CD14-positive monocyte (primary cell): ENCODE data around the gene ATP2C1. TPM values are rescaled to one million over a fixed set of nuclear protein-coding genes. Genes with fewer than 3 reads are reported as not detected.

ENCODE experiments used
- DNase-seq, 3 donors: peaks; one replicate each; pipeline ENCODE4 v3.0.0-alpha.2; 2011 to 2022
- H2AFZ ChIP-seq: 2 replicates; pipeline ENCODE4 v1.6.0; 2012; ENCODE audit warnings: mild to moderate bottlenecking, low read depth, low read length, inconsistent platforms; ENCODE audit not compliant: insufficient read depth, poor library complexity, severe bottlenecking
- H3K27ac ChIP-seq, 2 donors: 1 replicate in 1 of 2; 2 replicates in 1 of 2; pipeline ENCODE4 v1.5.1; 2012 to 2013; ENCODE audit warnings: low read length in 2 of 2, control low read depth in 1 of 2, inconsistent platforms in 1 of 2, low read depth in 1 of 2, mild to moderate bottlenecking in 1 of 2
- H3K27me3 ChIP-seq, 2 donors: one replicate each; pipeline versions ENCODE4 v1.6.0 to v1.6.1; 2011 to 2013; ENCODE audit warnings: low read length in 2 of 2; ENCODE audit not compliant: control insufficient read depth in 2 of 2, insufficient read depth in 2 of 2
- H3K36me3 ChIP-seq, 2 donors: replicated peaks in 1 of 2; 1 replicate in 1 of 2; 2 replicates in 1 of 2; pipeline versions ENCODE4 v1.5.1 to v1.6.1; 2012 to 2013; ENCODE audit warnings: low read length in 2 of 2, control low read depth in 1 of 2, inconsistent platforms in 1 of 2, mild to moderate bottlenecking in 1 of 2; ENCODE audit not compliant: insufficient read depth in 2 of 2, control insufficient read depth in 1 of 2
- H3K4me1 ChIP-seq, 2 donors: 1 replicate in 1 of 2; 2 replicates in 1 of 2; pipeline versions ENCODE4 v1.5.1 to v1.6.1; 2012 to 2013; ENCODE audit warnings: low read length in 2 of 2, control low read depth in 1 of 2, inconsistent platforms in 1 of 2, mild to moderate bottlenecking in 1 of 2, moderate library complexity in 1 of 2; ENCODE audit not compliant: insufficient read depth in 2 of 2, control insufficient read depth in 1 of 2
- H3K4me2 ChIP-seq: replicated peaks from 2 replicates; pipeline ENCODE3; 2012; ENCODE audit warnings: low read length, moderate library complexity, mild to moderate bottlenecking; ENCODE audit not compliant: poor library complexity, severe bottlenecking; ENCODE audit errors: extremely low read depth
- H3K4me3 ChIP-seq, 3 experiments: fragments of 200-600 bp in 1 of 3; sonication (generic) in 1 of 3; replicated peaks in 1 of 3; 1 replicate in 2 of 3; 2 replicates in 1 of 3; pipeline ENCODE4 v1.5.1; 2011 to 2013; ENCODE audit warnings: low read length in 3 of 3, mild to moderate bottlenecking in 3 of 3, control low read depth in 2 of 3, low read depth in 2 of 3, inconsistent platforms in 1 of 3, moderate library complexity in 1 of 3
- H3K79me2 ChIP-seq: 2 replicates; pipeline ENCODE4 v1.6.0; 2012; ENCODE audit warnings: mild to moderate bottlenecking, control low read depth, inconsistent platforms, low read length, moderate library complexity; ENCODE audit not compliant: insufficient read depth
- H3K9ac ChIP-seq: 2 replicates; pipeline ENCODE4 v1.6.0; 2017; ENCODE audit warnings: low read length, mild to moderate bottlenecking; ENCODE audit not compliant: insufficient read depth, poor library complexity, severe bottlenecking
- H3K9me3 ChIP-seq, 2 donors: replicated peaks in 1 of 2; 1 replicate in 1 of 2; 2 replicates in 1 of 2; pipeline versions ENCODE4 v1.5.1 to v1.6.1; 2012 to 2013; ENCODE audit warnings: low read length in 2 of 2, control low read depth in 1 of 2; ENCODE audit not compliant: control insufficient read depth in 1 of 2, insufficient read depth in 1 of 2
- H4K20me1 ChIP-seq: 2 replicates; pipeline ENCODE4 v1.6.0; 2012; ENCODE audit warnings: mild to moderate bottlenecking, low read length, control low read depth, moderate library complexity; ENCODE audit not compliant: insufficient read depth
- H3K27ac Mint-ChIP-seq, 7 donors: one replicate each; pipeline ENCODE4 v1.8.0; 2020; ENCODE audit warnings: mild to moderate bottlenecking in 7 of 7, mixed read lengths in 7 of 7, moderate library complexity in 6 of 7, inconsistent platforms in 2 of 7
- H3K27me3 Mint-ChIP-seq, 3 donors: one replicate each; pipeline ENCODE4 v1.8.0; 2021 to 2022; ENCODE audit warnings: low read depth in 3 of 3, mild to moderate bottlenecking in 3 of 3, mixed read lengths in 3 of 3, moderate library complexity in 3 of 3, inconsistent platforms in 1 of 3
- H3K36me3 Mint-ChIP-seq, 2 donors: one replicate each; pipeline ENCODE4 v1.8.0; 2020; ENCODE audit warnings: mixed read lengths in 2 of 2, inconsistent platforms in 1 of 2, mild to moderate bottlenecking in 1 of 2
- H3K4me1 Mint-ChIP-seq: one replicate; pipeline ENCODE4 v1.8.0; 2020; ENCODE audit warnings: mild to moderate bottlenecking, mixed read lengths
- H3K4me3 Mint-ChIP-seq, 2 donors: one replicate each; pipeline ENCODE4 v1.8.0; 2020; ENCODE audit warnings: mild to moderate bottlenecking in 2 of 2, mixed read lengths in 2 of 2, moderate library complexity in 1 of 2
- H3K9me3 Mint-ChIP-seq, 7 donors: one replicate each; pipeline ENCODE4 v1.8.0; 2020 to 2022; ENCODE audit warnings: mixed read lengths in 7 of 7, mild to moderate bottlenecking in 6 of 7, moderate library complexity in 6 of 7, inconsistent platforms in 2 of 7
- WGBS: methylation state at CpG from one replicate; pipeline ENCODE4 v1.1.5; 2013; ENCODE audit warnings: missing lambda C conversion rate; ENCODE audit not compliant: insufficient coverage; 5-methylcytosine and 5-hydroxymethylcytosine counted together
- intact Hi-C, 2 donors: fragments of 100-400 bp; cut with micrococcal nuclease; formaldehyde crosslinking; loops; one replicate each; pipeline versions ENCODE4 v1.15.0 to v1.15.1; 2023
- polyA plus RNA-seq, 3 donors: library from polyadenylated mRNA; depleted of rRNA in 1 of 3; unstranded in 2 of 3; stranded (reverse) in 1 of 3; fragments of 300-500 nt in 2 of 3; fragments of >200 nt in 1 of 3; fragmentation: Illumina TruSeq in 2 of 3; gene quantifications; 1 replicate in 2 of 3; 2 replicates in 1 of 3; pipeline ENCODE4 v1.2.3, GENCODE V29; 2012 to 2021
- TF ChIP-seq, protein P1 (sequence below): fragments of 200-600 bp; IDR thresholded peaks from one replicate; pipeline ENCODE4 v1.8.0; 2022; ENCODE audit warnings: antibody characterized with exemption, mild to moderate bottlenecking

The ATP2C1 gene
- polyA plus RNA-seq, 3 donors: 11.7 to 22.0 (median 12.2) TPM

DNA sequence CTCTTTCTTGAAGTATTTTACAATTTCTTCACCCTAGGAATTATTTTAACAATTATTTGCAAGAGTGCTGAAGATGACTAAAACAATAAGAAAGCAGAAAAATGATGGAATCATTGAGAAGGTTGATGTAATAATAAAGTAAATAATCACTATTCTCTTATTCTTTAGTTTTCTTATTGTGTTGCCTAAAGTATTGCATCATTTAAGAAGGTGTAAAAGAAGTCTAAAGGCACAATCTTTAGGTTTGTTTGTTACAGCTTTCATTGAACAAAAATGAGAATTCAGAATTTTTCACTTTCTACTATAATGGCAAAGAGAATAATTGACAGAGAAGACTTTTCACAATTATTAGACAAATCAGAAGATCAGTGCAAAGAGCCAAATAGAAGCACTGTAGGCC lies 67.6 kb downstream of the ATP2C1 start:
- Histone ChIP-seq H4K20me1 (no peaks in the 10 kb centered on the region), H3K9ac (no peak overlapping the region), H3K4me1 (no peaks in the 10 kb centered on the region), H3K36me3 (peaks cover 38 to 66% of the 10 kb centered on the region in 2 donors), H3K4me3 (no peak overlapping the region), H3K4me2 (no peak overlapping the region), H3K27ac (no peak overlapping the region), H3K79me2 (no peaks in the 10 kb centered on the region), H3K9me3 (no peaks in the 10 kb centered on the region), H2AFZ (no peak overlapping the region), H3K27me3 (no peaks in the 10 kb centered on the region)
- no peaks in the 10 kb centered on the region for H3K9me3 Mint-ChIP-seq
- TF ChIP-seq, protein P1, sequence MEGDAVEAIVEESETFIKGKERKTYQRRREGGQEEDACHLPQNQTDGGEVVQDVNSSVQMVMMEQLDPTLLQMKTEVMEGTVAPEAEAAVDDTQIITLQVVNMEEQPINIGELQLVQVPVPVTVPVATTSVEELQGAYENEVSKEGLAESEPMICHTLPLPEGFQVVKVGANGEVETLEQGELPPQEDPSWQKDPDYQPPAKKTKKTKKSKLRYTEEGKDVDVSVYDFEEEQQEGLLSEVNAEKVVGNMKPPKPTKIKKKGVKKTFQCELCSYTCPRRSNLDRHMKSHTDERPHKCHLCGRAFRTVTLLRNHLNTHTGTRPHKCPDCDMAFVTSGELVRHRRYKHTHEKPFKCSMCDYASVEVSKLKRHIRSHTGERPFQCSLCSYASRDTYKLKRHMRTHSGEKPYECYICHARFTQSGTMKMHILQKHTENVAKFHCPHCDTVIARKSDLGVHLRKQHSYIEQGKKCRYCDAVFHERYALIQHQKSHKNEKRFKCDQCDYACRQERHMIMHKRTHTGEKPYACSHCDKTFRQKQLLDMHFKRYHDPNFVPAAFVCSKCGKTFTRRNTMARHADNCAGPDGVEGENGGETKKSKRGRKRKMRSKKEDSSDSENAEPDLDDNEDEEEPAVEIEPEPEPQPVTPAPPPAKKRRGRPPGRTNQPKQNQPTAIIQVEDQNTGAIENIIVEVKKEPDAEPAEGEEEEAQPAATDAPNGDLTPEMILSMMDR: no peak
- no peaks in the 10 kb centered on the region for H3K27me3 Mint-ChIP-seq
- peaks cover 49 to 51% of the 10 kb centered on the region in 2 donors for H3K36me3 Mint-ChIP-seq
- H3K4me3 Mint-ChIP-seq: no peak overlapping the region
- intact Hi-C loops: no loop called here
- H3K4me1 Mint-ChIP-seq: peaks cover 6% of the 10 kb centered on the region
- DNase-seq: no peak
- no peak overlapping the region for H3K27ac Mint-ChIP-seq

- Mint-ChIP-seq H3K4me1 (peaks cover 6% of the 10 kb centered on the region), H3K27ac (peak overlapping the region in 1 of 7 donors; percentile 59), H3K4me3 (no peak overlapping the region), H3K36me3 (peaks cover 47 to 60% of the 10 kb centered on the region in 2 donors), H3K9me3 (no peaks in the 10 kb centered on the region), H3K27me3 (no peaks in the 10 kb centered on the region)
- H3K9ac ChIP-seq: no peak overlapping the region
- H3K79me2 ChIP-seq: no peaks in the 10 kb centered on the region
- H3K4me3 ChIP-seq: no peak overlapping the region
- intact Hi-C loops: no loop called here
- H3K9me3 ChIP-seq: no peaks in the 10 kb centered on the region
- H3K27me3 ChIP-seq: no peaks in the 10 kb centered on the region
- no peak for DNase-seq
- no peak overlapping the region for H3K4me2 ChIP-seq
- H3K36me3 ChIP-seq: peaks cover 51 to 75% of the 10 kb centered on the region in 2 donors
- peak overlapping the region in 1 of 2 donors; percentile 14 for H3K27ac ChIP-seq
- no CpG with 5 or more reads among the region's 2 CpGs for WGBS
- no peak overlapping the region for H2AFZ ChIP-seq
- TF ChIP-seq, protein P1: no peak
- H4K20me1 ChIP-seq: no peaks in the 10 kb centered on the region
- H3K4me1 ChIP-seq: no peaks in the 10 kb centered on the region
Observed at GRCh38 chr3:130963444-130963843, 69.6 kb downstream of the ATP2C1 start.
